T-helper 2 cell (primary cell): ENCODE data around the gene KNCN.

Source experiments
- DNase-seq, 5 experiments: peaks; one replicate each; pipeline versions ENCODE4 v3.0.0 to v3.0.0-alpha.2; 2012 to 2022

The KNCN gene

DNA sequence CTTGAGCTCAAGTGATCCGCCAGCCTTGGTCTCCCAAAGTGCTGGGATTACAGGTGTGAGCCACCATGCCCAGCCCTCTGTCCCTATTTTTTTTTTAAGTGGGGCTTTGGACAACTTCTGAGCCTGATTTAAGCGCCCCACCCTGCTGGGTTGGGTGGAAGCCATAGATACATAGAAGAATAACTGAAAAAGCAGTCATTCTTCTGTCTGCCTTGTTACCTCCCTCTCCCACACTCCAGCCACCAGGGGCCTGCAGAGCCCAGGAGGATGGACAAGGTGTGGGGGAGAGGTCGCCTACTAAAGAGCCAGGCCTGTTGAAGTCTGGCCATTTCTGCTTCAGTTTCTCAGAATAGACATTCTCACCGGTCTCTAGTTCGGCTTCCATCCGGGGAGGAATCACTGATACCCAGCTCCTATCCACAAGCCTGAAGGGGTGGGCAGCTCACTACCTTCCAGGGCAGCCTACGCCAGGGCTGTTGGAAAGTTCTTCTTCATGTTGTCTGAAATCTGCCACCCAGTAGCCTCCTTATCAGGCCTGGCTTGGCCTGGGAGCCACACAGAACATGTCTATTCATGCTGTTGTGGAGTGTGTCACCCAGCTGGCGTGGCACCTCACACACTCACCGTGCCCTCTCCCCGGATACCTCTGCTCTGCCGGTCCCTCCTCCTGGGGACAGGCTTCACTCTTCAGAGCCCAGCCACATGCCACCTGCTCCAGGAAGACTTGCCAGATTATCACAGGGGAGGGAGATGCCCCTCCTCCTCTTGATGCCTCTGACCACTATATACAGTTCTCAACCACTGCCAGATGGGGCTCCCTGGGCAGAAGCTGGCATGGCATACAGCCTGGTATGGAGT lies 27.7 kb downstream of the KNCN start:
- DNase-seq, result no peak

DNA sequence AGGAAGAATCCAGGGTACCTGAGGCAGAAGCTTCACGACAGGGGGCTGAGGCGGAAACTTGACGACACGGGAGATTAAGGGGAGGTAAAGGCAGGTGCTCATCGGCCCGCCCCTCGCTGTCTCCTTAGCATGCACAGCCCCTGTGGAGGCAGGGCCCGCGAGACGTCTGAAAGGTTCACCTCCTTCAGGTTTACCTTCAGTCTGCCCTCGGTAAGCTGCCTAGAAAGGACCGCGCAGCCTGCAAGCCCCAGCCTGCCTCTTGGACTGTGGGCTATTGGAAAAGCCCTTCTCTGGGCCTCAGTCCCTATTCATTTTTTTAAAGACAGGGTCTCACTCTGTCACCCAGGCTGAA lies 28.5 kb downstream of the KNCN start:
- DNase-seq, result no peak

DNA sequence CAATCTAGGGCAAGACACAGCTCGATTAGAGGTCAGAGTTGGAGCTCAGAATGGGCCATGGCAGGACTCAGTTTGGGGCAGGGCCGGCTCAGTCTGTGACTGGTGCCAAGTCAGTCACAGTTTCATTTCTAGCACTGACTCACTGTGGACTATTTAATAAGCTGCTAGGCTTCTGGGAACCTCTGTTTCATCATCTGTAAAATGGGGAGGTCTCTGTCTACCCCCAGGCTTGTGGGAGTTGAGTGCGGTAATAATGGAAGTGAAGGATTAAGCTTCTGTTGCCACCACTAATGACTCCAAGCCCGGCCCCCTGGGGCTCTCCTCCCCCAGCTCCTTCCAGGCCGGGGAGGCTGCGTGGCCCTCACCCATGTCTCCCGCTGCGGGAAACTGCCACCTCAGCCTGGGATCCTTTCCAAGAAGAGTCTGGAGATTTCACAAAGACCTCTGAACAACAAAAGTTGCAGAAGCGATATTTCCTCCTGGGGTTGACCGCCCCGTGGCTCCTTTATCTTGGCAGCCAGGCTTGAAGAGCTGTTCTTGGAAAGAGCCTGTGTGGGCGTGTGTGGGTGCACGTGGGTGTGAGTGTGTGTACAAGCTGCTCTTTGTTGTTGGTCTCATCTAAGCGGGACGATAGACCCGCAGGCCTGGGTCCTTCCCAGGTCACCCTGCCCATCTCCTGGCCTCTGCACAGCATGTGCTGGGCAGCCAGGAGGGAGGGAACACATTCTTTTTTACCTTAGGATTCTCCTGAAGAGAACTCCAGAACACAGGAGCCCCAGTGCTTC lies 29.1 kb downstream of the KNCN start:
- peak in 2 of 5 experiments; percentile 7 to 14 for DNase-seq

DNA sequence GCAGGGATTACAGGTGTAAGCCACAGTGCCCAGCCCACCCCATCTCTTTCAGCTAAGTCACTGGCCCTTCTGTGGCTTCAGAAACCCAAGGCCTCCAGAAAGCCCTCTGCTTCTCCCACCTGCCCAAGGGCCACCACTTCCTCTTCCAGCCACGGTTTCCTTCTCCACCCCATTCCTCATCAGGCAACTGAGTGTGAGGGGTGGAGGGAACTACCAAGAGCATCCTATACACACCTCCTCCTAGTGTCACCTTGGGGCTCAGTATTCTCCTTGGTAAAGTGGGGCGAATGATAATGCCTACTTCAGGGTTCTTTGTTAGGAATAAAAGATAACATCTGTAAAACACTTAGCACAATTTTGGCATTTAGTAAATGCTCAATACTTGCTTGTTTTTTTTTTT lies 30.0 kb downstream of the KNCN start:
- DNase-seq, result no peak

DNA sequence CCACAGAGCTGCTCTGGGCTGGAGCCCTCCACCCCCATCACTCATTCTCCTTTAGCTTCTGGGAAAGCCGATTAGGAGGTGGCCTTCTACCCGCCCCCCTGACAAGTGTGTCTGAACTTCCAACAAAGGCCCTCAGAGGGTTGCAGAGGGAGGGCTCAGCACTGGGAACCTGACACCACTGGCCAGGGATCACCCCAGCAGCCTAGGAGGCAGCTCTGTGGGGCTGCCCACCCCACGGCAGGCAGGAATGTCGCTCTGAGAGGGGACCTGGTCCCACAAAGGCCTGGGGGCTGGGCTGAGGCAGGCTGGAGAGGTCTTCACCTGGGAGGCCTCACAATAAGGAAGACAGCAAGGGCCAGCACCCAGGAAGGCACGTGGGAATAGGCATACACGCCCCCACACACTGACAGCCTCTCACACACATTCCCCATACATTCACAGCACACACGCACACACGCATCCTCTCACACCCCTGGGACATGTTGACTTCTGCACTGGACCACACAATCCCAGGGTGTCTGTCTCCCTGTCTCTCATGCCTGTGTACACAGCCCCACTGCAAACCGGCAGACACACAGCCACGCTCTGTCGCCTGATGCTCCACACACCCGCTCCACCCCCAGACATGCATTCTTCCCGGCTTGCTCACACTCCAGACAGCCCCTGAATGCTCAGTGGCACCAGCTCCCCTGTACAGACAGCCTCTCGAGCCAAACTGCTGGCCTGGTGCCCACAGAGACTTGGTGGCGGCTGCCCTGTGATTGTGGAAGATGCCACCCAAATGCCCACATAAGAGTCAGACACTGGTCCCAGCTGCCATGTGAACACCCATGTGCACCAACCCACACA lies 31.2 kb downstream of the KNCN start:
- DNase-seq, result no peak

DNA sequence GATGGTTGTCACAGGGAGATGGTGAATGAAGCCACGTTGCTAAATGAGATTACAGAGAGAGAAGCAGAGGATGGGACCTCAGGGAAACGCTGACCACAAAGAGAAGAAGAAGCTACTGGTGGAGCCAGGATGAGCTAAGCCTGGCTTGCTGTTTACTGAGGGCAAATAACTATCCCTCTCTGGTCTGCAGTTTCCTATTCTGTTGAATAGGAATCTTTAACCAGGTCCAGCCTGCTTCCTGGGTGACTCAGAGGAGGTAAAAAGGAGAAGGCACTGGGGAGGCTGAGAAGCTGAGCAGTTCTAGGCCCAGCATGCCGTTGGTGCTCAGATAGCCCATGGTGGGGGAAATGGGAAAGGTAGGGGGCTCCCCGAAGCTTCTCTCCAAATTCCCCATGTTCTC lies 32.2 kb downstream of the KNCN start:
- DNase-seq, result no peak

DNA sequence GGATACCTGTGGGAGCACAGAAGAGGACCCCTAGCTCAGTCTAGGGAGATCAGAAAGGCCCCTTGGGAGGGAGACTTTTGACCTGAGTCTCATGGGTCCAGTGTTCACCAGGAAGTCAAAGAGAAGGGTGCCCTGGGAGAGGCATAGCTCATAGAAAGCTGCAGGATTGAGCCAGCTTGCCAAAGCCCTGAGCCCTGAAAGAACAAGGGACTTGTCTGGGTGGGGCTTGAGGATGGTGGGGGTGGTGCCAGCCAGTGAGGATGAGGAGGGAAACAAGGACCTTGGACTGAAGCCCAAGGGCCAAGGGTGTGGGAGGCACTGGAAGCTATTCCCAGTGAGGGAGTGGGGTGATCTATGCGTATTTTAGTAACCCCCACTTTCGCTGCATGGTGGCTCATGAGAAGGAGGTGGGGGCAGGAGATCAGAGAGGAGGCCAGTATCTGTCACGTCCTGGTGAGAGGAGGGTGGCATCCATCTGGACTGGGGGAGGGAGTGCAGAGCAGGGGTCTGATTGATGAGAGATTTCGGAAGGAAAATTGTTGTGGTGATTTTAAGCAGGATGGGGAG lies 33.4 kb downstream of the KNCN start:
- no peak for DNase-seq

DNA sequence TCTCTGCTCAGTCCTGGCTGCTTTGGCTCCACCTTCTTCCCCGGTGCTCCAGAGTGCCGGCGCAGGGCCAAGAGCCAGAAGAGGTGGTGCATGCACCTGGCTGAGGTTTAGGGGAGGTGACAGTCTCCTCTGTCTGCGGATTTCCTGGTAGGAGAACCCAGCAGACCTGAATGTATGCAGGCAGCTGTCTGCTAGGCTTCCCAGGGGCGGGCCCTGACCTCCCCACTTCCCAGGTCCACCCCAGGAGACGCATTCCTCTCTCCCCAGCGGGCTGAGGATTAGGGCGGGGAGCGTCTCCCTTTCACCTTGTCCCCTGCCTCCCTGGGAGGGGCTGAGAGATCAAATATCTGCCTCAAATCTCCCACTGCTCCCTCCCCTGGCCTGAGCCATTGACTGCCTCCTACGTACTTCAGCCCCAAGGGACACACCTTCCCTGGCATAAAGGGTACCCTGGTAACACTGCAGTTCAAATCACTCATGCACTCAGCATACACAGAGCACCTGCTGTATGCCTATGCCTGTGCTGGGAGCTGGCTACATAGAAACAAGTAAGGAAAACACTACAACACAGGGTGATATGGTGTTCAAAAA lies 34.3 kb downstream of the KNCN start:
- no peak for DNase-seq

DNA sequence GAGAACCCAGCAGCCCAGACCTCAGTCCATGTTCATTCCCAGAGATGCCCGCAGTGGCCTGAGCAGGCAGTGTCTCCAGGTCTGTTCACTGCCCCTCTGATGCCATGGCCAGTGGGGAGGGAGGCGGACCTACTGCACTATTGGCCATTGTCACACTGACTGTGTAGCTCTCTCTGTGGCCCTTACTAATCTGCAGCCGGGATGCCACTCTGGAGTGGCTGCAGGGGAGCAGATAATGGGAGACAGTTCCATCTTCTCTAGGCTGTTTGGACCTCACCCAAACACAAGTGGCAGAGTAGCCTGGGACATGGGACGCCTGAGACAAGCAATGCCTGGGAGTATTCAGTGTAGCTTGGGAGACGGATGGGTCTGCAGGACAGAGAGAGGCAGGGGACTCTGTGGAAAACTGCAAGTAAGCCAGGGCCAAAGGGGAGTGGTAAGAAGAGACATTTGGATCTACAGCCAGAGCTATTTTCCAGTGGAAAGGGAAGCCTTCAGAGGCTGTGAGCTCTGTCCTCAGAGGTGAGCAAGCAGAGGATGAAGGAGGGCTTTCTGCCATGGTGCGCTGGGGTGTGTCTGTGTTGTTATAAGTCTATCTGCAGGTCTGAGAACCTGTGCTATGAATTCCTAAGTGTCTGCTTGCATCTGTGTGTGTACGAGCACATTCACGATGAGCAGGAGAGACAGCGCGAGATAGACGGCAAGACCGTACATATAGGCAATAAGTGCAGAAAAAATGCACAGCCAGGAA lies 35.1 kb downstream of the KNCN start:
- DNase-seq, result no peak

DNA sequence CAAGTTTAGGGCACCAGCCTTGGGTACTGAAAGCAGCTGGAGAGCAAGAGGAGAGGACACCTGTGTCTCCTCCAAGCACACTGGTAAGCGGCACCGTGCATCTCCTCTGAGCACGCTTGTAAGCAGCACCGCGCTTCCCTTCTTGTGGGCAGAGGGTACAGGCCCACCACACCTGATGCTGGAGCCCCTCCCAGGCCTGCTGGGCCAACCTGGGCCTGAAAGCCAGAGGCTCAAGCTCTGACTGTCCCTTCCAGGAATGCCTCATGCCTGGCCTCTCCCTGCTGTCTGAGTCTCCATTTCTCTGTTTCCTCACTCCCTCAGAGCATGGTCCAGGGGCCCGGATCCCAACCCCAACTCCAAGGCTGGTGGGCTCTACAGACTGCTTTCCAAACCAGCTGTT lies 35.9 kb downstream of the KNCN start:
- DNase-seq, result no peak

DNA sequence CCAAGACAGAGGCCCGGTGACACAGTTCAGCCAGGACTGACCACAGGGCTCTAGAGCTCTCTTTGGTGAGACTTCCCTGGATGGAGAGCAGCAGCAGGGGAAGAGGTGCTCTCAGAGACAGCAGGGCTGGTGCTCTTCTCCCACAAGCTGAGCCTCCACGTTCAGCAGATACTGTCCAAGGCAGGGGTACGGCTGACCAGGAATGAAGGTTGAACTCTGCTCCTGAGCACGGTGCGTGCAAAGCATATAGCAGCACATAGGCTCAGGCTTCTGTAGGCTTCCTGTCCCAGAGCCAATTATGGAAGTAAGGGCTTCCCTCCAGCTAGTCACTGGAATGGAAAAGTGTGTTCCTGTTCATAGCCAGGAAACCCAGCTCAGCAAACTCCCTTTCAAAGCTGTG lies 37.9 kb downstream of the KNCN start:
- no peak for DNase-seq

DNA sequence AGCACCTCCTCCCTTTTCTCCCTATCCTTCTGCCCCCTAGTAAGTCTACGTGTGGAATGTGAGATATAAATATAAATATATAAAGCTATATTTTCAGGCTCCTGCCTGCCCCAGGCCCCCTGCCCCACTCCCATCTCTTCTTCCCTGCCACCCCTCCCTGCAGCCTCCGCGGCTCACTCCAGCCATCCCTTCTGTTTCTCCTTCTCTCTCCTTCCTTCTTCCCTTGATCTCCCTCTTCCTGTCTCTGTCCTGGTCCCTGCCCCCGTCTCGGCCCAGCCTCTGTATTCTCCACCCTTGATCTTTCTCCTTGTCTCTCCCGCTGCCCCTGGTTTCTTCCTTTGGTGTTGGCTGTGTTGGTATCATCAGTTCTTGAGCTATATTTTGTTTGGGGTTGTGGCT lies 38.7 kb downstream of the KNCN start:
- DNase-seq, result no peak

DNA sequence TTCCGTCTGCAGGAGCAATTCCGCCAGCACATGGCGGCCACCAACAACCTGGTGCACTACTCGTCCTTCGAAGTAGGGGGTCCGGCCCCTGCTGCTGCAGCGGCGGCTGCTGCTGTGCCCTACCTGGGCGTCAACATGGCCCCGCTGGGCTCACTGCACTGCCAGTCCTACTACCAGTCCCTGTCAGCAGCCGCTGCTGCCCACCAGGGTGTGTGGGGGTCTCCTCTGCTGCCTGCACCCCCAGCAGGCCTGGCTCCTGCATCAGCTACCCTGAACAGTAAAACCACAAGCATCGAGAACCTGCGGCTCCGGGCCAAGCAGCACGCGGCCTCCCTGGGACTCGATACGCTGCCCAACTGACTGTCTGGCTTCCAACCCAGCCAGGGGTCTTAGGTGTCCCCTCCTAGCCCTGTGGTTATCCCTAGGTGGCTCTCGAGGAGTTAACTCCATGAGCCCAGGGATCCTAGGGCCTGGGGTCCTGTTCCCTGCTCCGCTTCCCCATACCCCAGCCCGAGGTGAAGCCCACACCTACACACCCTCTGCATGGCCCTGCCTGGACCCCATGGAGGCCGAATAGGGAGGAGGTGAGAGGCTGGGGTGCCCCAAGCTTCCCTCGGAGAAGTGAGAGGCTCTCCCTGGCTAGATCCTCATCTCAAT lies 39.2 kb downstream of the KNCN start:
- no peak for DNase-seq

DNA sequence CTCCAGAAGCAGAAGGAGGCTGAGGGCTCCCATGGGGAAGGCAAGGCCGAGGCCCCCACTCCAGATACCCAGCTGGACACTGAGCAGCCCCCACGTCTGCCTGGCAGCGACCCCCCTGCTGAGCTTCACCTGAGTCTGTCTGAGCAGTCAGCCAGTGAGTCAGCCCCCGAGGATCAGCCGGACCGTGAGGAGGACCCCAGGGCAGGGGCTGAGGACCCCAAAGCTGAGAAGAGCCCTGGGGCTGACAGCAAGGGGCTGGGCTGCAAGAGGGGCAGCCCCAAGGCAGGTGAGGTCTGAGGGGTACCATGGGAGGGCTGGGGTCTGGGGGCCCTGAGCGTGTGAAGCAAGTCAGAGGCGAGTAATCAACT lies 40.5 kb downstream of the KNCN start:
- no peak for DNase-seq

DNA sequence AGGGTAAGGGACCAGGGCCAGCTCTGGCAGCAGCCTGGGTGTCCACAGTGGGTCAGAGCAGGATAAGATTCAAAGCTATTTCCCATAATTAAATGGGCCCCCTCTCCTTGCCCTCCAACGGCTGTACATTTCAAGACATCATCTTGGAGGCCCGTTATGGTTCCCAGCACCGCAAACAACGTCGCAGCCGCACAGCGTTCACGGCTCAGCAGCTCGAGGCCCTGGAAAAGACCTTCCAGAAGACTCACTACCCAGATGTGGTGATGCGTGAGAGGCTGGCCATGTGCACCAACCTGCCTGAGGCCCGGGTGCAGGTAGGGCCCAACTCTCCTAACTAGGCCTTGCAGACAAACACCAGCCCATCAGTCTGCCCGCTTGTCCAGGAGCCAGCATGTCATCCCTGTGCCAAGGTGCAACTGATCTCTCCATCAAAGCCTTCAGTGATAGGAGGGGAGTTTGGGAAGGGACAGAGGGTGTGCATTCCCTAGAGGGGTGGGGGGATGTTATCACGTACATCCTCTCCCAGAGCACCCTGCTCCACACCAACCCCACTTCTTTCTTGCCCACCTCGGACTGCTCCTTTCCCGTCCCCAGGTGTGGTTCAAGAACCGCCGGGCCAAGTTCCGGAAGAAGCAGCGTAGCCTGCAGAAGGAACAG lies 41.0 kb downstream of the KNCN start:
- DNase-seq, result no peak

DNA sequence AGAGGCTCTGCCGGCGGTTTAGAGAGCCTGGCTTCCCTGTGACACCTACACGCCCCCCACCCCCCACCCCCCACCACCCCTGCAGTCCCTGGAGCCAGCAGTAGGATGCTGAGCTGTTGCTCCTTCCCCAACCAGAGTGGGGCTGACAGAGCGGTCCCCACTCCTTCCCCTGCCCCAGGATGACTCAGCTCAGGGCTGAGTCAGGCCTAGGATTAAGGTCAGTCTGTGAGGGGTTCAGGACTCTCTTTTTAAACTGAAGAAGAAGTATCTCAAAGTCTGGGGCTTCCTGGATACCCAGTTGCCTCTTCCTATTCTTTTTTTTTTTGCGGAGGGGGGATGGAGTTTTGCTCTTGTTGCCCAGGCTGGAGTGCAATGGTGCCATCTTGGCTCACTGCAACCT lies 42.7 kb downstream of the KNCN start:
- no peak for DNase-seq

DNA sequence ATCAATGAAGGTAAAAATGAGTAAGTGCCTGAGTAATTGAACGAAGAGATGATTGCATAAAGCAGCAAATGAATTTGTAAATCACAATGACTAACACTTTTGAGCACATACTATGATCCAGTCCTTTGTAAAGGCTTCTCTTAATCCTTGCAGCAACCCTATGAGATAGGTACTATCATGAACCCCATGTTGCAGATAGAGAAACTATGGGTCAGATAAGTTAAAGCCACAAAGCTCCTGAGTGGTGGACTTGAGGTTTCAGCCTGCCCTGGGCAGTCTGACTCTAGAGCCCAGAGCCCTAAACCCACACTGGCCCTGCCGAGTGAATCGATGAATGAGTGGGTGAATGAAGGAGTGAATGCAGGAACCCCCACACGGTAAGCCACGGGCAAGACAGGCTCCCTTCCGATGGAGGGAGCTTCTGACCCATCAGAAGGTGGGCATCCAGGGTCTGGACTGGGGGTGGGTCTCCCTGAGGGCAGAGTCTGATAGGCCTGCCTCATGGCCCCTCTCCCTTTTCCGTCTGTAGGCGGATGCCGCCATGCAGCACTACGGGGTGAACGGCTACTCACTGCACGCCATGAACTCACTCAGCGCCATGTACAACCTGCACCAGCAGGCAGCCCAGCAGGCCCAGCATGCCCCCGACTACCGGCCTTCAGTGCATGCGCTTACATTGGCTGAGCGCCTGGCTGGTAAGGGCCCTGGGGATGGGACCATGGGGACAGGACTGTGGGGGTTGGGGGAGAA lies 44.8 kb downstream of the KNCN start:
- DNase-seq, result no peak

DNA sequence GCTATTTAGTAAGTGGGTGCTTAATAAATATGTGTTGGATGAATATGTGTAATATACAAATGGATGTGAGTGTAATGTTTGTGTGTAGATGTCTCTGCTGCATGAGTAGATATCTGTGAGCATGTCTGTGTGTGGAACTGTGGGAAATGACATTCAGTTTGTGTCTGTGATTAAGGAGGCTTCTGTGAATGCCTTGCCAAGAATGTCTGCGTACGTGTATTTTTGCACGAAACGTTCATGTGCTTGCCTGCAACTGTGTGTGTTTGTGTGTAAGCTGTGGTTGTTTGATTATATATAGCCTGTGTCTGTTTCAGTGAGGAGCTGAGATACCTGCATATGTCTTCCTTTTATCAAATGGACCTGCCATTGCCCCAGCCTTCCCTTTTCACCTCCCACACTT lies 48.0 kb downstream of the KNCN start:
- no peak for DNase-seq

DNA sequence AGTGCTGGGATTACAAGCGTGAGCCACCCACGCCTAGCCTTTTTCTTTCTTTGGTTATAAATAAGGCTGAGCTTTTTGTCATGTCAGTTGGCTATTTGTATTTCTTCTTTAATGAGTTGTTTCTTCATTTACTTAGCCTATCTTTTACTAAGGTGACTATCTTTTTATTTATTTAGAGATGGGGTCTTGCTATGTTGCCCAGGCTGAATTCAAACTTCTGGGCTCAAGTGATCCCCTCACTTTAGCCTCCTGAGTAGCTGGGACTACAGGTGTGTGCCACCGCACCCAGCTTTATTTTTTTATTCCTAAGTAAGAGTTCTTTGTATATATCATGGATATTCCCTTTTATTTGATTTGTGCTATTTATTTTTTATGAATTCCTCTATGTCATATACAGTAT lies 49.9 kb downstream of the KNCN start:
- no peak for DNase-seq

DNA sequence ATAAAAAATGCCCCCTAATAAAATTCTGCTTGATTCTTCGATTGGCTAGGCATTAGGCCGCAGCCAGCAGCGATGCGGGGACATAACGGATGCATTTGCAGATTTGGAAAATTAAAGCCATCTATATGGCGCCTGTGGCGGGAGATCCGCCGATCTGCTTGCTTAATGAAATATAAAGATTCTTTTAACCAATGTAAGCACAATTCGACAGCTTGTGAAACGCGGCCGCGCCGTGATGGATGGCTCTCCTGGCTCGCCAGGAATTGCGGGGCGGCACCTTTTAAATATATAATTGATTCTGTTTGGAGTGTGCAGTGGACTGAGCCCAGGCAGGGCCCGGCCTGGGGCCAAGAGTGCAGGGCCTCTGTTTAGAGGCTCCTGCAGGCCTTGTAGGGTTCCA lies 53.8 kb downstream of the KNCN start:
- DNase-seq, result no peak
